BLaER1 treated with 17β-estradiol and CSF1 and Interleukin-3, amounts not matched to agents 10 nM and 100 nM (cell line): ENCODE results near the gene RAMP3.

Experiments used
- H3K27ac ChIP-seq, 11 experiments: shearing (Covaris generic); formaldehyde crosslinking; 2 replicates each; pipeline ENCODE4 v1.8.1; 2022
- H3K27me3 ChIP-seq, 11 experiments: shearing (Covaris generic); formaldehyde crosslinking; 2 replicates each; pipeline ENCODE4 v1.8.1; 2022
- H3K36me3 ChIP-seq, 11 experiments: shearing (Covaris generic); formaldehyde crosslinking; 2 replicates each; pipeline ENCODE4 v1.8.1; 2022
- H3K4me1 ChIP-seq, 10 experiments: shearing (Covaris generic); formaldehyde crosslinking; 2 replicates each; pipeline ENCODE4 v1.8.1; 2022
- H3K4me2 ChIP-seq, 11 experiments: shearing (Covaris generic); formaldehyde crosslinking; 2 replicates each; pipeline ENCODE4 v1.8.1; 2022
- H3K4me3 ChIP-seq, 10 experiments: shearing (Covaris generic); formaldehyde crosslinking; 2 replicates each; pipeline ENCODE4 v1.8.1; 2022
- H3K9ac ChIP-seq, 11 experiments: shearing (Covaris generic); formaldehyde crosslinking; 2 replicates each; pipeline ENCODE4 v1.8.1; 2022
- H3K9me3 ChIP-seq, 11 experiments: shearing (Covaris generic); formaldehyde crosslinking; replicated peaks in 1 of 11; 2 replicates each; pipeline ENCODE4 v1.8.1; 2022
- H4K20me1 ChIP-seq, 11 experiments: shearing (Covaris generic); formaldehyde crosslinking; 2 replicates each; pipeline ENCODE4 v1.8.1; 2022
- Cebpa-rat ChIP-seq, 11 experiments: shearing (Covaris generic); IDR thresholded peaks; 2 replicates each; pipeline ENCODE4 v1.8.1; 2022

Gene RAMP3

DNA sequence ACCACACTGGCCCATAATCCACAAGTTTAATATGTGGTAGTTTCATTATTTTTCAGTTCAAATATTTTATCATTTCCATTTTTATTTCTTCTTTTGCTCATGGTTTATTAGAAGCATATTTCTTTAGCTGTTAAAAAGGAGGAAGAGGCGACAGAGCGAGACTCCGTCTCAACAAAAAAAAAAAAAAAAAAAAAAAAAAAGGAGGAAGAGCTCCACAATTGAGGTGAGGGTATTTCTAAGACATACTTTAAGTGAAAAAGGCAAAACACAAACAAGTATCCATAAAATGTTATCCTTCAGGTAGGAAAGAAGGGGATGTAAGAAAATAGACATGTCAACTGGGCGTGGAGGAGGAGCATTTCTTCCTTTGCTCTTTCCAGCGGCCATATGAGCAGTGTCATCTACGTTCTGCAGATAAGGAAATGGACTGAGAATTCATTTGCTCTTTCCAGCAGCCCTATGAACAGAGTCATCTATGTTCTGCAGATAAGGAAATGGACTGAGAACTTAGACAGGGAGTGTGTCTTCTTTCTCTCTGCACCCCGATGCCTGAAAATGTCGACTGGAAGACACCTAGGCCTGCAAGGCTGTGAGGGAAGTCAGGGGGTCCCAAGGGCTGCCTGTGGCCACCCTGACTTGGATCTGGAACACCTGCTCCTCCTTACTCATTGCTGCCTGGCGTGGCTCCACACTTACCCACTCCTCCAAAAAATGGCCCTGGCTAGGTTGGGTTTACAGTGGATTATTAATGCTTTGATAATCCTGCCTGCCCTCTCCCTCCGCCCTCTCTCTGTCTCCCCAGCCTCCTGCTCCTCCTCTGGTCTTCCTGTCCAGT lies 18.9 kb upstream of the RAMP3 start:
- Histone ChIP-seq H3K4me2 (peak overlapping the region in 10 of 11 experiments; percentile 7 to 52 (median 36); a peak in 16 of 22 replicates), H3K27me3 (no peaks in the 10 kb centered on the region), H3K9me3 (peaks cover 0 to 6% (median 0%) of the 10 kb centered on the region in 11 experiments; a peak in 1 of 22 replicates), H4K20me1 (no peaks in the 10 kb centered on the region), H3K27ac (no peak overlapping the region; a peak in 1 of 22 replicates), H3K4me1 (peaks cover 20 to 32% (median 28%) of the 10 kb centered on the region in 10 experiments), H3K36me3 (no peaks in the 10 kb centered on the region), H3K4me3 (no peak overlapping the region), H3K9ac (peak overlapping the region in 1 of 11 experiments; percentile 28; a peak in 1 of 22 replicates)
- no peak for TF ChIP-seq Cebpa-rat (IDR thresholded peaks at IDR 0.05)

DNA sequence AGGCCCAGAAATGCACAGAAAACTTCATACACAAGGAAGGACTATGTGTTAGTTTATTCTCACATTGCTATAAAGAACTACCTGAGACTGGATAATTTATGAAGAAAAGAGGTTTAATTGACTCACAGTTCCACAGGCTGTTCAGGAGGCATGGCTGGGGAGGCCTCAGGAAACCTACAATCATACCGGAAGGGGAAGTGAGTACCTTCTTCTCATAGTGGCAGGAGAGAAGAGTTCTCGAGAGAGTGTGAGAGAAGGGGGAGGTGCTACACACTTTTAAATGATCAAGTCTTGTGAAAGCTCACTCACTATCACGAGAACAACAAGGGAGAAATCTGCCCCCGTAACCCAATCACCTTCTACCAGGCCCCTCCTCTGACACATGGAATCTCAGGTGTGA lies 16.8 kb upstream of the RAMP3 start:
- no peaks in the 10 kb centered on the region for H3K27me3 ChIP-seq
- no peaks in the 10 kb centered on the region for H4K20me1 ChIP-seq
- H3K27ac ChIP-seq, result peak overlapping the region in 3 of 11 experiments; percentile 15 to 50 (median 41); a peak in 4 of 22 replicates
- no peaks in the 10 kb centered on the region for H3K36me3 ChIP-seq
- peaks cover 0 to 6% (median 0%) of the 10 kb centered on the region in 11 experiments; a peak in 1 of 22 replicates for H3K9me3 ChIP-seq
- no peak overlapping the region for H3K9ac ChIP-seq
- H3K4me3 ChIP-seq, result no peak overlapping the region
- no peak for TF ChIP-seq Cebpa-rat (IDR thresholded peaks at IDR 0.05)
- peaks cover 18 to 32% (median 27%) of the 10 kb centered on the region in 10 experiments for H3K4me1 ChIP-seq
- H3K4me2 ChIP-seq, result peak overlapping the region; percentile 1 to 53 (median 18); a peak in 20 of 22 replicates

DNA sequence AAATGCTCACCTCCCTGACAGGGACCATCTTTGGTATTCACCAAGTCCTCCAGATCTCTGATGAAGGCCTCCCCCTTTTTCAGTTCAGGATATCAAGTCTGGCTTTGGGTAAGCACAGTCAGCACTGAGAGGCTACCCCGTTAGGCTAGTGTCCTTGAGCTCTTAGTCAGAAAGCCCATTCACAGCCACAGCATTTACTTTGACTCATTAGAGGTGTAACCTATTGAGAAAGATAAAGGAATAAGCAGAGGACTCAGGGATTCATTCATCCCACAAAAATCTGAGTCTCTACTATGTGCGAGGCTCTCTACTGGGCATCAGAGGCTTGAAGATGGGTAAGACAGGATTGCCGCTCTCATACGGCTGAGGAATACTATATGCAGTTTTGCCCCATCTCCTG lies 14.0 kb upstream of the RAMP3 start:
- H3K36me3 ChIP-seq, result no peaks in the 10 kb centered on the region
- no peak for TF ChIP-seq Cebpa-rat (IDR thresholded peaks at IDR 0.05)
- H3K4me1 ChIP-seq, result peaks cover 13 to 26% (median 22%) of the 10 kb centered on the region in 10 experiments
- H3K4me3 ChIP-seq, result no peak overlapping the region
- H3K4me2 ChIP-seq, result no peak overlapping the region
- H4K20me1 ChIP-seq, result no peaks in the 10 kb centered on the region
- peaks cover 0 to 6% (median 0%) of the 10 kb centered on the region in 11 experiments; a peak in 1 of 22 replicates for H3K9me3 ChIP-seq
- H3K27me3 ChIP-seq, result no peaks in the 10 kb centered on the region
- no peak overlapping the region for H3K27ac ChIP-seq
- no peak overlapping the region for H3K9ac ChIP-seq

DNA sequence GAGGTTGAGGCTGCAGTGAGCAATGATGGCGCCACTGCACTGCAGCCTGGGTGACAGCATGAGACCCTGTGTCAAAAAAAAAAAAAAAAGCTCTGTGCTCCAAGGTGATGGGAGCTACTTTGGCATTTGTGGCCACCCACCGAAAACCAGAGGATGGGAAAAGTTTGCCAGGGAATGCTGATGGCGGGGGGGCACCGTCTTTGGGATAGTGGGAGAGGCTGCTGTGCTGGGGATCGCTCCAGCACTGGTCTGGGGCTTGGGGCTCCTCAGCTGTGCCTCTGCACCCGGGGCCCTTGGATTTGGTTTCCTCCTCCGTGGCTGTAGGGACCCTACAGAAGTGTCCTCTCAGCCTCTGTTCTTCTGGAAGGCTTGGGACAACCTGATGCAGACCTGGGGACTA lies 11.7 kb upstream of the RAMP3 start:
- Histone ChIP-seq H3K36me3 (no peaks in the 10 kb centered on the region), H3K27me3 (no peaks in the 10 kb centered on the region), H3K4me2 (no peak overlapping the region), H3K9ac (no peak overlapping the region), H4K20me1 (no peaks in the 10 kb centered on the region), H3K4me3 (no peak overlapping the region), H3K9me3 (peaks cover 0 to 6% (median 0%) of the 10 kb centered on the region in 11 experiments; a peak in 1 of 22 replicates), H3K4me1 (peaks cover 3 to 9% (median 4%) of the 10 kb centered on the region in 10 experiments; a peak in 16 of 20 replicates), H3K27ac (no peak overlapping the region)
- TF ChIP-seq Cebpa-rat (IDR thresholded peaks at IDR 0.05), result no peak

DNA sequence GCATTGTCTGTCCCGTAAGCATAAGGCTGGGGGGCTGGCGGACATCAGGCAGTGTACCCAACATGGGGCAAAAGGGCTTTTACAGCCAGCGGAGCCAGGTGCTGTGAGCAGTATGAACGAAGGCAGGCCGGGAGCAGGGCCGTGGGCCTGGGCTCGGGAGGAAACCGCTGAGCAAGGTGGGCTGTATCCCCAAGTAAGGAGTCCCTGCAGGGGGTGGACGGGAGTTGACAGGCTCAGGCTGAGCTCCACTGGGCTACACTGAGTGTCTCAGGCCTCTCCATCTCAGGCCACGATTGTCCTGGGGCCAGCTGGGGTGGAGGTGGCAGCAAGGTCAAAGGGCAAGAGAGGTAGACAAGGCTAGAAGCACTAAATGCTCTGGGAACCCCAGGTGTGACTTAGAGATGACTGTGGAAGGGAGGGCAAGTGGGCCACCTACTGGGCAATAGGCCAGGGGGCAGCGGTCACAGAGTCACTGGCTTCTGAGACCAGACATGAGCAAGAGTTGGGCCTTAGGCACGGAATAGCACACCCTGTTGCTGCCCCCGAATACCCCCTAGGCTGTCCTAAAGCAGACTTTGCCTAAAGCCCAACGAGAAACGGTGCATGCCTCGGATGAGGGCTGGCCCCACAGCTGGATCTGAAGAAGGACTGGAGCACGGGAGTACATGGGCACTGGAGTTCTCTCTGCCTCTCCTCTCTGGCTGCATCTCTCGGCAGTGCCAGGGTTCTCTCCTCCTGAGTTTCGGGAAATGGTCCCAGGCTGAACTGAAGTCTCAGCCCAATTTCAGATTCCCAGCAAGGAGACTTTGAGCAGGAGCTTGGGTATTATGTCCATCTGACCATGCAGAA lies 10.8 kb upstream of the RAMP3 start:
- H3K36me3 ChIP-seq, result no peaks in the 10 kb centered on the region
- H4K20me1 ChIP-seq, result no peaks in the 10 kb centered on the region
- no peak overlapping the region for H3K4me2 ChIP-seq
- H3K9ac ChIP-seq, result no peak overlapping the region
- no peak overlapping the region for H3K27ac ChIP-seq
- TF ChIP-seq Cebpa-rat (IDR thresholded peaks at IDR 0.05), result no peak
- no peaks in the 10 kb centered on the region for H3K27me3 ChIP-seq
- H3K4me3 ChIP-seq, result no peak overlapping the region
- H3K4me1 ChIP-seq, result peaks cover 0 to 5% (median 0%) of the 10 kb centered on the region in 10 experiments; a peak in 1 of 20 replicates
- H3K9me3 ChIP-seq, result no peaks in the 10 kb centered on the region

DNA sequence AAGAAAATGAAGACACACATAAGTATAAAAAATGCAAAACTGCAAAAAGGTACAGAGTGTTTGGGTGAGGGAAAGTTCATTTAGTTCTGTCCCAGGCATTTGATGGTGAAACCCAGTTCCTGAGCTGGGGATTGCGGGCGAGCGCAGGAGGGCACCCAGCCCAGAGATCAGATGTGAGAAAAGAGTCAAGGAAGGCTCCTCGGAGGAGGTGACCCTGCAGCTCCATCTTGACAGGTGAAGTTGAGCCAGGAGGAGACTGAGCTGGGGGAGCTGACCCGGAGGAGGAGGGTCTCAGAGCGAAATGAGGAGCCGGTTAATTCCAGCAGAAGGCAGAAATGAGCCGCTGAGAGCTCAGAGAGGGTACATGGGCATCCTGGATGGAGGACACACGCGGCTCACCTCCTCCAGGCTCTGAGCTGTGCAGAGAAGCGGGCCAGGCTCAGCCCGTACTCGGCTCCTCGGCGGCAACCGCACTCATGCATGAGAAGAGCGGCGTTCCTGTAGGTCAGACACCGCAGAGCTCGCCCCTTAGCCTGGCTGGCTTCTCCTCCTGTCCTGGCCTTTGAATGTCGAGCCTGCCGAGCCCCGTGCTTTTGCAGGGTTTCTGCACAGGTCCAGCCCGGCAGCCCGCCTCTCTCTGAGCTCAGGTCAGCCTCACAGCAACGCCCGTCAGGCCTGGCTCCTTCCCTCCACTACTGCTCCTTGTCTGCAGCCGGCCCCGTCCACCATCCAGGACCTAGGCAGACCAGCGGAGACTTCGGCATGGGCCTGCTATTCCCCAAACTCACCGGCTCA lies 9.5 kb upstream of the RAMP3 start:
- Histone ChIP-seq H3K4me2 (no peak overlapping the region), H4K20me1 (no peaks in the 10 kb centered on the region), H3K27ac (no peak overlapping the region), H3K27me3 (no peaks in the 10 kb centered on the region), H3K36me3 (no peaks in the 10 kb centered on the region), H3K9ac (no peak overlapping the region), H3K9me3 (no peaks in the 10 kb centered on the region), H3K4me3 (no peak overlapping the region), H3K4me1 (peaks cover 4 to 15% (median 9%) of the 10 kb centered on the region in 10 experiments)
- TF ChIP-seq Cebpa-rat (IDR thresholded peaks at IDR 0.05), result no peak

DNA sequence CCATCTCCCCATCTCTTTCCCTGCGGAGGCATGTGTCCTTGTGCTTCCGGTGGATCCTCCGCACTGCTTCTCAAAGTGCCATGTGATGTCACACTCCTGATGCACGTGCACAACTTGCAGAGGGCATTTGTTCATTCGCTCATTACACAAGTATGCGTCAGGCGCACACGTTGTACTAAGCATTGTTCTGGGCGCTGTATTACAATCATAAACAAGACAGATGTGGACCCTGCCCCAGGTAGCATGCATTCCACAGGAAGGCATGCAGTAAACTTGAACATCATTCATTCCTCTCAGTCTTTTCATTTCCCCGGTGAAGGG lies 9.0 kb upstream of the RAMP3 start:
- Histone ChIP-seq H3K4me1 (peaks cover 9 to 20% (median 15%) of the 10 kb centered on the region in 10 experiments), H3K4me3 (no peak overlapping the region), H3K36me3 (no peaks in the 10 kb centered on the region), H3K27ac (no peak overlapping the region), H3K27me3 (no peaks in the 10 kb centered on the region), H3K4me2 (no peak overlapping the region), H4K20me1 (no peaks in the 10 kb centered on the region), H3K9ac (no peak overlapping the region), H3K9me3 (no peaks in the 10 kb centered on the region)
- no peak for TF ChIP-seq Cebpa-rat (IDR thresholded peaks at IDR 0.05)

DNA sequence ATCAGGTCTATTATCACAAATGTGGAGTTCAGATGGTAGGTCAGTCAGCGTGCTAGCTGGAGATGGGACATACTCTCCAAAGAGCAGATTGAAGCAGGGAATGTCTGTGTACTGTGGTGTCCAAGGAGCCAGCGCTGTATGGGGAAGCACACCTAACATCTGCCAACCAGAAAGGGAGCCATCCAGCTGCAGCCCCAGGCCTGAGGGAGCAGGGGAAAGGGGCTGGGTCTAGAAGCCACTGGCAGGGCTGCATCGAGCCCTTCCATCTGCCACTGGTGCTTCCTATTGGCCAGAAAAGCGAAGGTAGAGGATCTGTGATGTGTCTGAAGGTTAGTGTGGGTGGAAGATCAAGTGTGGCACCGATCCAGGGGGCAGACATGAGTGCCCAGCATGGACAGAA lies 8.0 kb upstream of the RAMP3 start:
- Histone ChIP-seq H3K9ac (no peak overlapping the region), H3K9me3 (no peaks in the 10 kb centered on the region), H3K27me3 (no peaks in the 10 kb centered on the region), H4K20me1 (no peaks in the 10 kb centered on the region), H3K36me3 (no peaks in the 10 kb centered on the region), H3K4me1 (peaks cover 9 to 30% (median 25%) of the 10 kb centered on the region in 10 experiments), H3K4me3 (no peak overlapping the region), H3K4me2 (no peak overlapping the region), H3K27ac (no peak overlapping the region)
- no peak for TF ChIP-seq Cebpa-rat (IDR thresholded peaks at IDR 0.05)

DNA sequence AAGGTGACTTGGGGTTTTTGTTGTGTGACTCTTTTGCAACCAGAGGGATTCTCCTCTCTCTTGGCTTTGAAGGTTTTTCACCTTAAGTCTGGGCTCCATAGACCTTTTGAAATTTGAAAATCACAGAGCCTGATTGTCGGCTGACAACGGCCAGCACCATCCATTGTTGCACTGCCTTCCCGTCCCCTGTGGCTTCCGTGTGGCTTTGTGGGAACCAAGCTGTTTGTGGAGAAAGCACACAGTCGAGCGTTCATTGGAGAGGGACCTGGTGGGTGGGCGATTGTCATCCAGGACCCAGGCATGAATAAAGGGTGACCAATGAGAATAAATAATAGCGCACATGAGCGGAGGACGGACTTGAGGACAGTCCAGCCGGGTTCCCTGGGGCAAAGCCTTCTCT lies 7.4 kb upstream of the RAMP3 start:
- no peaks in the 10 kb centered on the region for H3K36me3 ChIP-seq
- no peaks in the 10 kb centered on the region for H4K20me1 ChIP-seq
- no peak overlapping the region for H3K4me2 ChIP-seq
- TF ChIP-seq Cebpa-rat (IDR thresholded peaks at IDR 0.05), result no peak
- no peak overlapping the region for H3K4me3 ChIP-seq
- no peaks in the 10 kb centered on the region for H3K27me3 ChIP-seq
- H3K27ac ChIP-seq, result no peak overlapping the region
- peaks cover 9 to 32% (median 27%) of the 10 kb centered on the region in 10 experiments for H3K4me1 ChIP-seq
- no peaks in the 10 kb centered on the region for H3K9me3 ChIP-seq
- H3K9ac ChIP-seq, result no peak overlapping the region
